Measurements from ENCODE around the gene GHR.

Gene GHR

DNA sequence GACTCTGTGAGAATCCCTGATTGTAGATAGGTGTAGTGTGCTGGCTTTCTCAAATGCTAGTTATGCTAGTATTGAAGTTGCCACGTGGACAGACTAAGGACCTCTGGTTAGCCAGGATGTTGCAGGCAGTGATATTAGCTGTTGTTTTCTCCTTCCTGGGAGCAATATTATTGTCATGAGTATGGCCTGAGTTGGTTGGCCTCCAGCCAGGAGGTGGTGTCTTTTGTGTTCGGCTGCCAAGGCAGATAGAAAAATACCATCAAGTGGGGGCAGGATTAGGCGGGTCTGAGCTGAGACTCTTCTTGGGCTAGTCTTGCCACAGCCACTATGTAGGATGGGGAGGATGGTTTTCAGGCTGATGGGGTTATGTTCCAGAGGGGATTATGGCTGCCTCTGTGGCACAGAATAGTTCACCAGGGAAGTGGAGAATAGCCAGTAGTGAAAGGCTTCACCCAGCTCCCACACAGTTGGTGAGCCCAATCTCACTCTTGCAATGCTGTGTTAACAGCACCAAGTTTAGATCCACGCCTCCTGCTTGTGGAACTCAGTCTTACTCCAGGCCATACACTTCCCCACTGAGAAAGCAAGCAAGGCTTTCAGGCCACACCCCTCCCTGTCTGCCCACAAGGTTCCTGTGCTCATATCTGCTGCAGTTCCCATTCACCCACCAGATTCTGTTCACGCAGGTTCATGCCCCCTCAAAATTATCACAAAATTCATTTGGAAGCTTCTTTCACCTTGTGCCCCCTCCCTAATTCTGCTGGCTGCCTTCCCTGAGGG, 31.2 kb downstream of the GHR start:
- TF ChIP-seq, protein P1, sequence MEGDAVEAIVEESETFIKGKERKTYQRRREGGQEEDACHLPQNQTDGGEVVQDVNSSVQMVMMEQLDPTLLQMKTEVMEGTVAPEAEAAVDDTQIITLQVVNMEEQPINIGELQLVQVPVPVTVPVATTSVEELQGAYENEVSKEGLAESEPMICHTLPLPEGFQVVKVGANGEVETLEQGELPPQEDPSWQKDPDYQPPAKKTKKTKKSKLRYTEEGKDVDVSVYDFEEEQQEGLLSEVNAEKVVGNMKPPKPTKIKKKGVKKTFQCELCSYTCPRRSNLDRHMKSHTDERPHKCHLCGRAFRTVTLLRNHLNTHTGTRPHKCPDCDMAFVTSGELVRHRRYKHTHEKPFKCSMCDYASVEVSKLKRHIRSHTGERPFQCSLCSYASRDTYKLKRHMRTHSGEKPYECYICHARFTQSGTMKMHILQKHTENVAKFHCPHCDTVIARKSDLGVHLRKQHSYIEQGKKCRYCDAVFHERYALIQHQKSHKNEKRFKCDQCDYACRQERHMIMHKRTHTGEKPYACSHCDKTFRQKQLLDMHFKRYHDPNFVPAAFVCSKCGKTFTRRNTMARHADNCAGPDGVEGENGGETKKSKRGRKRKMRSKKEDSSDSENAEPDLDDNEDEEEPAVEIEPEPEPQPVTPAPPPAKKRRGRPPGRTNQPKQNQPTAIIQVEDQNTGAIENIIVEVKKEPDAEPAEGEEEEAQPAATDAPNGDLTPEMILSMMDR (IDR thresholded peaks at IDR 0.05) = no peak
- no peak for DNase-seq (ENCODE audit: low spot score)
- H3K27ac ChIP-seq = no peak overlapping the region
- no peak overlapping the region for H3K4me3 ChIP-seq

DNA sequence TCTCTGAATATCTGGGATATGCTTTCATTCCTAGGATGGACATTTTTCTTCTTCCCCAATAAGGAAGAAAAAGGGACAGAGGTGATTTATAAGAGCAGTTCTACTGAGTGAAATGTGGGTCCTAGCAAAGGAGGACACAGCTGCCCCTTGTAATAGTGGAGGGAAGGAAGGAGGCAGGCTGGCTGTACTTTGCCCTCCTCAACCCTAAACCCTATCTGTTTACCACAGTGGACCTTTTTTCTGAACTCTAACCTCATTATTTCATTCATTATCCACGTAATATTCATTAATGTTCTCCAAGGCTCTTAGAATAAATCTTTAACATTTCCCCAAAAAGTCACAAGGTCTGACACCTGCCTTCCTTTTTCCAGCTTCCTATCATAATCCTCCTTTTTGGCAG, 37.8 kb downstream of the GHR start:
- no peak overlapping the region for H3K4me3 ChIP-seq
- DNase-seq (ENCODE audit: low spot score) = no peak
- no peak overlapping the region for H3K27ac ChIP-seq
- TF ChIP-seq, protein P1 (IDR thresholded peaks at IDR 0.05) = no peak

DNA sequence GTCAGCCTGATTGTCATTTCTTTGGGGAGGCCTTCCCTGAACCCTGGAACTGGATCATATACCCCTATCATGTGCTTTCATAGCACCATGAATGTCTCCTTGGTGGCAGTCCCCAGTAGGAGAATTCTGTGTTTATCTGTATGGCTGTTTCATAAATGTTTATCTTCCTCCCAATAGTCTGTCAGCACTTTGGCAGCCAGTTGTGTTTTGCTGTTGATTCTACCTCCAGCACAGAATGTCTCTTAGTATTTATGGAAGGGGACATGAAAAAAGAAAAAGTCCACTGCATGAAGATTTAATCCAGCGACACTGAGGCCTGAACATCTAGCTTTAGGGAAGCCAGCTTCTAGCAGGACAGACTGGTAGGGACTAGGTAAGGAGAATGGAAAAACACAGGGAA, 38.3 kb downstream of the GHR start:
- no peak for DNase-seq (ENCODE audit: low spot score)
- TF ChIP-seq, protein P1 (IDR thresholded peaks at IDR 0.05) = no peak
- Histone ChIP-seq H3K4me3 (no peak overlapping the region), H3K27ac (no peak overlapping the region)

DNA sequence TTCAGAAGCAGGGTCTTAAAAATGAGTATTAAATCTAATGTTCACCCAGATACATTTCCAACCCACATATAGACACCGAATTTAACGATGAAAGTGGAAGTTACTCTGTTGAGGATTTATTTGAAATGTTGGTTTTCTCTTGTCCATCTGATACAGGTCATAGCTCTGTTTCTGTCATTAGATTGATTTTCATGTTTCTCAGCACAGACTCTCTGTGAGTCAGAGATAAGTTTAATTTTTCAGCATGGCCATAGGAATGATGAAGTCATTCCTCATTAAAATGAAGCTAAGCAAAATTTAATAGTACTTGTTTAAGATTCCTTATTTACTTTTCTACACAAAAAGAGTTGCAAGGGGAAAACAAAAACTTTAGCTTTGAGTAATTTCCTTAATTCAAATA, 38.8 kb downstream of the GHR start:
- no peak overlapping the region for H3K27ac ChIP-seq
- DNase-seq (ENCODE audit: low spot score) = no peak
- TF ChIP-seq, protein P1 (IDR thresholded peaks at IDR 0.05) = no peak
- H3K4me3 ChIP-seq = no peak overlapping the region

DNA sequence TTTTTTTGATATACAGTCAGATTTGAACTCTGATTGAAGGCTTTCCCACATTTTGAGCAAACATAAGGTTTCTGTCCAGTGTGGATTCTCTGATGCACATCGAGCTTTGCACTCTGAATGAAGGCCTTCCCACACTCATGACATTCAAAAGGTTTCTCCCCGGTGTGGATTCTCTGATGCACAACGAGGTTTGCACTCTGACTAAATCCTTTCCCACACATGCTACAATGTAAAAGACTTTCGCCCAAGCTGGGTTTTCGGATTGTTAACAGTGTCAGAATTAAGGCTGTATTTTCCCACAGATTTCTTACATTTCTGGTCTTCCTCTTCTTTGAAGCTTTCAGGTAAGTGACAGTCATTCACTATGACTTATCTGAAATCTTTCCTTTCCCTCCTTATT, 44.3 kb downstream of the GHR start:
- DNase-seq (ENCODE audit: low spot score) = no peak
- Histone ChIP-seq H3K27ac (no peak overlapping the region), H3K4me3 (no peak overlapping the region)
- TF ChIP-seq, protein P1 (IDR thresholded peaks at IDR 0.05) = no peak

DNA sequence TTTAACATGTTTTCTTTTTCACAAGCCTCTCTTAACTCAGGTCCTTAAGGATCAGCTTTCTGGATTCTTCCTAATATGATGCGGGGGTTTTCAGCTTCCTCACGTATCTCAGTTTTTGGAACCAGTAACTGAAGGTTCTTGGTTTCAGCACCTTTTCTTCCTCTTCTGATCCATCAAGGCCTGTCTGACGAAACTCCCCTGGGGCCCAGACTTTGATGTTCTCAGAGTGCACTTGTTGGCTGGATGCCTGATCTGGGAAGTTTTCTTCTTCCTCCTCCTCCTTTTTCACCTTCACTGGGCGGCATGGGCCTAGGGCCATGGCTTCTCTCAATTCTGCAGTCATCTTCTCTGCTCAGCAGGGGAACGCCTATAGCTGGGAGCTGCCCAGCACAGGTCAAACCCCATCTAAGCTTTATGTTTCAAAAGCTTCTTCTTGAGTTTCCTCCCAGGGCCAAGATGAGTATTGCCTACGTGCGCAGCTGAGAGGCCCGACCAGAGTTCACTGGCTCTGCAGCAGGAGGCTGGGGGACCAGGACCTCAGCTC, 44.8 kb downstream of the GHR start:
- H3K27ac ChIP-seq = no peak overlapping the region
- no peak for DNase-seq (ENCODE audit: low spot score)
- no peak overlapping the region for H3K4me3 ChIP-seq
- TF ChIP-seq, protein P1 (IDR thresholded peaks at IDR 0.05) = no peak

All from coronary artery (tissue), 2 donors.